Breast epithelium (tissue), 4 donors: ENCODE results near the gene ATP1A4. TPM values are rescaled to one million over a fixed set of nuclear protein-coding genes. Genes with fewer than 3 reads are reported as not detected.

Source experiments
- DNase-seq, 2 donors: peaks; one replicate each; pipeline ENCODE4 v3.0.0-alpha.2; 2019; ENCODE audit warnings: low spot score in 2 of 2
- H3K27ac ChIP-seq, 2 donors: fragments of 200-600 bp; sonication (generic) in 1 of 2; one replicate each; pipeline ENCODE4 v1.5.1; 2016 to 2019; ENCODE audit warnings: mild to moderate bottlenecking in 1 of 2
- H3K27me3 ChIP-seq, 2 donors: fragments of 200-600 bp; sonication (generic) in 1 of 2; one replicate each; pipeline versions ENCODE4 v1.5.1 to v1.6.0; 2017 to 2019; ENCODE audit warnings: control low read depth in 1 of 2, mild to moderate bottlenecking in 1 of 2
- H3K36me3 ChIP-seq: fragments of 200-600 bp; one replicate; pipeline ENCODE4 v1.5.1; 2019
- H3K4me1 ChIP-seq, 2 donors: fragments of 200-600 bp; sonication (generic); one replicate each; pipeline ENCODE4 v1.5.1; 2016 to 2019; ENCODE audit warnings: control low read depth in 1 of 2
- H3K4me3 ChIP-seq, 3 donors: fragments of 200-600 bp; sonication (generic); 1 replicate in 2 of 3; 2 replicates in 1 of 3; pipeline ENCODE4 v1.5.1; 2016 to 2019; ENCODE audit warnings: mild to moderate bottlenecking in 3 of 3, moderate library complexity in 2 of 3
- H3K9me3 ChIP-seq, 2 donors: fragments of 200-600 bp; sonication (generic) in 1 of 2; one replicate each; pipeline ENCODE4 v1.5.1; 2016 to 2019; ENCODE audit warnings: control low read depth in 1 of 2
- POLR2A ChIP-seq: fragments of 450-650 bp; IDR thresholded peaks from one replicate; pipeline ENCODE4 v1.6.1; 2016; ENCODE audit warnings: antibody characterized with exemption, mild to moderate bottlenecking, moderate library complexity
- POLR2AphosphoS5 ChIP-seq, 3 donors: sonication (generic); formaldehyde crosslinking; IDR thresholded peaks; one replicate each; pipeline ENCODE4 v1.6.1; 2017; ENCODE audit warnings: antibody characterized with exemption in 3 of 3
- intact Hi-C: fragments of 100-400 bp; cut with DNase I; formaldehyde crosslinking; loops from one replicate; pipeline ENCODE4 v1.15.1; 2023; ENCODE audit warnings: low total_unique reads
- total RNA-seq, 3 donors: library from RNA; depleted of rRNA; stranded (reverse); fragments of >200 nt; gene quantifications; one replicate each; pipeline ENCODE4 v1.1.0, GENCODE V29; 2016
- TF ChIP-seq, protein P1 (sequence below), 3 donors: fragments of 450-650 bp; IDR thresholded peaks; one replicate each; pipeline ENCODE4 v1.5.1; 2016 to 2017; ENCODE audit warnings: antibody characterized with exemption in 3 of 3, mild to moderate bottlenecking in 3 of 3, moderate library complexity in 3 of 3

Gene ATP1A4
- total RNA-seq, 3 donors from 2014 or later = 4.5 TPM; not detected in 2

DNA sequence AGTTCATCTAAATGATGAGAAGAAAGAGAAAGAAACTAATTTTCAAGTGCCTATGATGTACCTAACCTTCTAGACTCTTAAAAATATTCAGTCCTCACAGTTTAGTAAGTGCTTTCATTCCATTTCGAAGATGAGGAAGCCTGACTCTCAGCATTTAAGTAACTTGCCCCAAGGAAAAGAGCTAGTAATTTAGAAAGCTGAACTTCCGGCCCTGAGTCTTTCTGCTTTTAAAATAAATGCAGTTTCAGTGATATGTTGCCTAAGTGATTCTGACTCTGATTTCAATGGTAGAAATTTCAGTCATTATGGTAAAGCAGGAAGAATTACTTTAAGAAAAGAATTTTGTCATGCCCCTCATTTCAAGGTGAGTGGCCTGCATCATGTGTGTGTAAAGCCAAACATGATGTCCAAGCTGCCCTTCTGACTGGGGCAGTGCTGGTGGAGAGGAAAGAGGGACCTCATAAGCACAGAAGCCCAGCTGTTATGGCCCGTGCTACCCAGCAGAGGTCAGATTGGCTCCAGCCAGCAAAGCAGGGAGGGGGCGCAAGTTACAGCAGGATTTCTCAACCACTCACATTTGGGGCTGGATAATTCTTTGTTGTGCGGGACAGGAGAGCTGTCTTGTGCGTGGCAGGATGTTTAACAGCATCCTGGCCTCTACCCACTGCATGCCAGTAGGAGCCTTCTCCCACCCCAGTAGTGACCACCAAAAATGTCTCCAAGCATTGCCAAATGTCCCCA is 10.7 kb downstream of the ATP1A4 start:
- no peak overlapping the region for H3K27ac ChIP-seq
- TF ChIP-seq, protein P1, sequence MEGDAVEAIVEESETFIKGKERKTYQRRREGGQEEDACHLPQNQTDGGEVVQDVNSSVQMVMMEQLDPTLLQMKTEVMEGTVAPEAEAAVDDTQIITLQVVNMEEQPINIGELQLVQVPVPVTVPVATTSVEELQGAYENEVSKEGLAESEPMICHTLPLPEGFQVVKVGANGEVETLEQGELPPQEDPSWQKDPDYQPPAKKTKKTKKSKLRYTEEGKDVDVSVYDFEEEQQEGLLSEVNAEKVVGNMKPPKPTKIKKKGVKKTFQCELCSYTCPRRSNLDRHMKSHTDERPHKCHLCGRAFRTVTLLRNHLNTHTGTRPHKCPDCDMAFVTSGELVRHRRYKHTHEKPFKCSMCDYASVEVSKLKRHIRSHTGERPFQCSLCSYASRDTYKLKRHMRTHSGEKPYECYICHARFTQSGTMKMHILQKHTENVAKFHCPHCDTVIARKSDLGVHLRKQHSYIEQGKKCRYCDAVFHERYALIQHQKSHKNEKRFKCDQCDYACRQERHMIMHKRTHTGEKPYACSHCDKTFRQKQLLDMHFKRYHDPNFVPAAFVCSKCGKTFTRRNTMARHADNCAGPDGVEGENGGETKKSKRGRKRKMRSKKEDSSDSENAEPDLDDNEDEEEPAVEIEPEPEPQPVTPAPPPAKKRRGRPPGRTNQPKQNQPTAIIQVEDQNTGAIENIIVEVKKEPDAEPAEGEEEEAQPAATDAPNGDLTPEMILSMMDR (IDR thresholded peaks at IDR 0.05) = no peak
- no peak for TF ChIP-seq POLR2AphosphoS5 (IDR thresholded peaks at IDR 0.05)
- no peak for TF ChIP-seq POLR2A
- no peak for DNase-seq

DNA sequence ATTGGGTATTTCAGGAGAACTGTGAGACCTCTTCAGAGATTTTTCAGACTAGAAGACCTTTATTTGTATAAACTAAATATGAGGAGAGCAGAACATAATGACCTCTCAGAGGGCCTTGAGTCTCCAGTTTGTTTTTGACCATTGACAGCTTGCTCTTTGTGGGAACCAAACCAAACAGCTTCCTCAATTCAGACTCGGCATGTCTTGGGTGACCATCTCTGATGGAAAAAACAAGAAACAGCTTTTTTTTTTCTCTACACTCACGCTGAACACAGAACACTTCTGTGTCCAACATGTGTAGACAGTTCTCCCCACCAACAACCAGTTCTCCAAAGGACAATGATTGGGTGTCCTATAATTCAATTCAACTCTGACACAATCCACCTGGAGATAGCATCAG is 11.5 kb downstream of the ATP1A4 start:
- H3K36me3 ChIP-seq = no peaks in the 10 kb centered on the region
- no peak for DNase-seq
- no peak overlapping the region for H3K4me3 ChIP-seq
- no peak for TF ChIP-seq POLR2AphosphoS5 (IDR thresholded peaks at IDR 0.05)
- TF ChIP-seq, protein P1 (IDR thresholded peaks at IDR 0.05) = no peak
- H3K27ac ChIP-seq = no peak overlapping the region
- H3K4me1 ChIP-seq = no peaks in the 10 kb centered on the region
- H3K9me3 ChIP-seq = no peaks in the 10 kb centered on the region
- intact Hi-C loops = no loop called here
- H3K27me3 ChIP-seq = no peaks in the 10 kb centered on the region

More for the DNA sequence above, 10.7 kb downstream of the ATP1A4 start:
- Histone ChIP-seq H3K4me1 (no peaks in the 10 kb centered on the region), H3K9me3 (no peaks in the 10 kb centered on the region), H3K36me3 (no peaks in the 10 kb centered on the region), H3K27me3 (no peaks in the 10 kb centered on the region), H3K4me3 (no peak overlapping the region)
- intact Hi-C loops = no loop called here

DNA sequence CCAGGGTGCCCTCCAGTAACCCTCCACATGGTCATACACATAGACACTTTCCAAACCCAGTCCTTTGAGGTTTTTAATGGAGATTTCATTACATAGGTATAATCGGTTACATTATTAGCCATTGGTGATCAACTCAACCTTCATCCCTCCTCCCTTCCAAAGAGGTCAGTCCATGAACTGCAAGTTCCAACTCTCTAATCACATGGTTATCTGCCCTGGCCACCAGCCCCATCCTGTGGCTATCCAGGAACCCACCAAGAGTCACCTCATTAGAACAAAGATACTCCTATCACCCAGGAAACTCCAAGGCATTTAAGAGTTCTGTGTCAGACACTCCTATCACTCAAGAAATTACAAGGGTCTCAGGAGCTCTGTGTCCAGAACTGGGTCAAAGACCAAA is 12.2 kb downstream of the ATP1A4 start:
- no peak for TF ChIP-seq POLR2AphosphoS5 (IDR thresholded peaks at IDR 0.05)
- TF ChIP-seq, protein P1 (IDR thresholded peaks at IDR 0.05) = no peak
- TF ChIP-seq POLR2A = no peak
- H3K27me3 ChIP-seq = no peaks in the 10 kb centered on the region
- intact Hi-C loops = no loop called here
- no peaks in the 10 kb centered on the region for H3K36me3 ChIP-seq
- H3K27ac ChIP-seq = no peak overlapping the region
- no peaks in the 10 kb centered on the region for H3K9me3 ChIP-seq
- H3K4me3 ChIP-seq = no peak overlapping the region
- no peaks in the 10 kb centered on the region for H3K4me1 ChIP-seq
- DNase-seq = no peak

DNA sequence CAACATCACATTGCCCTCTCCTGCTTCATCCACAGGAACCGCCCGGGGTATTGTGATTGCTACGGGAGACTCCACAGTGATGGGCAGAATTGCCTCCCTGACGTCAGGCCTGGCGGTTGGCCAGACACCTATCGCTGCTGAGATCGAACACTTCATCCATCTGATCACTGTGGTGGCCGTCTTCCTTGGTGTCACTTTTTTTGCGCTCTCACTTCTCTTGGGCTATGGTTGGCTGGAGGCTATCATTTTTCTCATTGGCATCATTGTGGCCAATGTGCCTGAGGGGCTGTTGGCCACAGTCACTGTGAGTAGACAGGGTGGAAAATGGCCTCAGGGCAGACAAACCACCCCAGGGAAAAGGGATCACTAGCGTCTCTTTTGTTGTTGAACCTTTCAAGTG is 12.7 kb downstream of the ATP1A4 start:
- H3K9me3 ChIP-seq = no peaks in the 10 kb centered on the region
- no peak overlapping the region for H3K4me3 ChIP-seq
- intact Hi-C loops = no loop called here
- no peak for DNase-seq
- H3K27me3 ChIP-seq = no peaks in the 10 kb centered on the region
- TF ChIP-seq, protein P1 (IDR thresholded peaks at IDR 0.05) = no peak
- TF ChIP-seq POLR2AphosphoS5 (IDR thresholded peaks at IDR 0.05) (no peak), POLR2A (no peak)
- H3K4me1 ChIP-seq = no peaks in the 10 kb centered on the region
- H3K27ac ChIP-seq = no peak overlapping the region
- H3K36me3 ChIP-seq = no peaks in the 10 kb centered on the region

- TF ChIP-seq POLR2A = no peak
- no peaks in the 10 kb centered on the region for H3K9me3 ChIP-seq
- no peak overlapping the region for H3K4me3 ChIP-seq
- intact Hi-C loops = no loop called here
- H3K27me3 ChIP-seq = no peaks in the 10 kb centered on the region
- H3K27ac ChIP-seq = no peak overlapping the region
- no peaks in the 10 kb centered on the region for H3K4me1 ChIP-seq
- no peaks in the 10 kb centered on the region for H3K36me3 ChIP-seq
- DNase-seq = no peak
Observed at GRCh38 chr1:160166166-160166868, 14.9 kb downstream of the ATP1A4 start.
